22Rv1 (cell line): ENCODE data around the gene CARNS1.

ENCODE experiments used
- H3K27ac ChIP-seq: fragments of 450-650 bp; 2 replicates; pipeline ENCODE4 v1.5.1; 2017
- CTCF ChIP-seq: fragments of 450-650 bp; IDR thresholded peaks from 2 replicates; pipeline ENCODE4 v1.5.1; 2017; ENCODE audit warnings: mild to moderate bottlenecking
- ZFX ChIP-seq: fragments of 450-650 bp; IDR thresholded peaks from 2 replicates; pipeline ENCODE4 v1.6.1; 2017; ENCODE audit warnings: antibody characterized with exemption, borderline replicate concordance

The CARNS1 gene, protein sequence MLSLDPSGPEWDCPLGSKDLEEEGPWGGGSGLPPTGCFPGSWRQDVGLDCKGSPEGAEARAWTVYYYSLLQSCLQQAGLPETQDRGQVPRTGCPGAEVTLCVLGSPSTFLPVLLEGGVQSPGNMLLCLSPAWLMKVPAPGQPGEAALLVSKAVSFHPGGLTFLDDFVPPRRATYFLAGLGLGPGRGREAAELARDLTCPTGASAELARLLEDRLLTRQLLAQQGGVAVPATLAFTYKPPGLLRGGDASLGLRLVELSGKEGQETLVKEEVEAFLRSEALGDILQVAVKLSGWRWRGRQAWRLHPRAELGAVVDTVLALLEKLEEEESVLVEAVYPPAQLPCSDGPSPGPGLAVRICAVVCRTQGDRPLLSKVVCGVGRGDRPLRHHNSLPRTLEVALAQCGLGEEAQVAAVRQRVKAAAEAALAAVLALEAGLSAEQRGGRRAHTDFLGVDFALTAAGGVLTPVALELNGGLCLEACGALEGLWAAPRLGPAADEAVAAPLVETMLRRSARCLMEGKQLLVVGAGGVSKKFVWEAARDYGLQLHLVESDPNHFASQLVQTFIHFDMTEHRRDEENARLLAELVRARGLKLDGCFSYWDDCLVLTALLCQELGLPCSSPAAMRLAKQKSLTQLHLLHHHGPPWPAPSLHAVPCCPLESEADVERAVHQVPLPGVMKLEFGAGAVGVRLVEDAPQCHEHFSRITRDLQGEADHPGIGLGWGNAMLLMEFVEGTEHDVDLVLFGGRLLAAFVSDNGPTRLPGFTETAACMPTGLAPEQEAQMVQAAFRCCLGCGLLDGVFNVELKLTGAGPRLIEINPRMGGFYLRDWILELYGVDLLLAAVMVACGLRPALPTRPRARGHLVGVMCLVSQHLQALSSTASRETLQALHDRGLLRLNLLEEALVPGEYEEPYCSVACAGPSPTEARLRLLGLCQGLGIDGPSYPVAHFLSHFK

DNA sequence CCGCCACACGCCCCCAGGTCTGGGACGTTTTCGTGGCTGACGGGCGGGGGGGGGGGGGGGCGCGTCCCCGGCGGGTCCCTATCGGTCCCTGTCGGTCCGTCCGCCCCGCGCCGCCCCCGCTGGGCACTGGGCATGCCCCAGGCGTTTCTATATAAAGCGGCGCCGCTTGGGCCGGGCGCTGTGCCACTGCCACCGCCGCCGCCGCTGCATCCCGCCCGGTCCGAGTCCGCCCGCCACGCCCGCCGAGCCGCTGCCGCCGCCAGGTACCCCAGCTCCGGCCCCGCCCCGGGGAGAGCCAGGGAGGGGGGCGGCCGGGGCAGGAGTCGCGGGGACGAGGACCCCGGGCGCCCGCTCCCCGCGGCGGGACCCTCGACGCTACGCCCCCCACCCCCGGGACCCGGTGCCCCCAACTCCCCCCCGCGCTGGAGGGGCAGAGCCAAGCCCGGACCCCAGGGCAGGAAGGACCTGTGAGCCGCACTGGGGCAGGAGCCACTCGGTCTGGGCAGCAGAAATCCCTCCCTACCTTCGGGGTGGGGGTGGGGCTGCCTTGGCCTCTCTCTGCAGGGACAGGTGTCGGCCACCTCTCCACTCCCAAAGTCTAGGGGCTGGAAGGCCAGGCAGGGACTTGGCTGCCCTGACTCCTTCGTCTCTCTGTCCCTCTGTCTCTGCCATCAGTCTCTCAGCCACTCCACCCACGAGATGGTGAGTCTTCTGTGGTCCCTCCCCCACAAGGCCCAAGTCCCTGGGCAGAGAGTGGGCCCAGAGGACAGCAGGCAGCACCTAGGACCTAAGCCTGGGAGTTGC lies at the start of gene CARNS1:
Gene CARNS1, plus strand, starts transcription at position 178 of the 804 bp plus-strand sequence. Its CDS starts 522 bp downstream, at position 700.
- H3K27ac ChIP-seq: peak within 1 kb of the TSS; percentile 54
- TF ChIP-seq CTCF: no peak
- no peak for TF ChIP-seq ZFX

GRCh38 chr11:67365736-67366444 lies 49.6 kb upstream of the CARNS1 start:
- H3K27ac ChIP-seq: no peak overlapping the region
- TF ChIP-seq ZFX (no peak), CTCF (no peak)

DNA sequence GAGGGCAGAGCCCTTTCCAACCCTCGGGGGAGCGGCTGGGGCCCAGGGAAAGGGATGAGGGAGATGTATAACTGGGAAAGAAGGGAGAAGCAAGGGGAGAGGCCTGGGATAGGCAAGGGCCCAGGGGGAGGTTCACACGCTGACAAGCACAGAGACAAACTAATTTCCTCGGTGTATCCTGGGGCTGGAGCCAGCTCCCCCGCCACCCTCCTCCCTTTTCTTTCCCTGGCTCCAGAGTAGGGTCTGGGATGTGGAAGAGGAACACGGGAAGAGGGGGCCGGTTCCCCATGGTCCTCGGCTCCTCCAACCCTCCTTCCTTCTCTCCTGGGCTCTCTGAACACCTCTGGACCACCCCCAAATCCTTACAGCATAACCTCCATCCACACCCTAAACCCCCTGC lies 48.9 kb upstream of the CARNS1 start:
- no peak for TF ChIP-seq ZFX
- no peak for TF ChIP-seq CTCF
- no peak overlapping the region for H3K27ac ChIP-seq

DNA sequence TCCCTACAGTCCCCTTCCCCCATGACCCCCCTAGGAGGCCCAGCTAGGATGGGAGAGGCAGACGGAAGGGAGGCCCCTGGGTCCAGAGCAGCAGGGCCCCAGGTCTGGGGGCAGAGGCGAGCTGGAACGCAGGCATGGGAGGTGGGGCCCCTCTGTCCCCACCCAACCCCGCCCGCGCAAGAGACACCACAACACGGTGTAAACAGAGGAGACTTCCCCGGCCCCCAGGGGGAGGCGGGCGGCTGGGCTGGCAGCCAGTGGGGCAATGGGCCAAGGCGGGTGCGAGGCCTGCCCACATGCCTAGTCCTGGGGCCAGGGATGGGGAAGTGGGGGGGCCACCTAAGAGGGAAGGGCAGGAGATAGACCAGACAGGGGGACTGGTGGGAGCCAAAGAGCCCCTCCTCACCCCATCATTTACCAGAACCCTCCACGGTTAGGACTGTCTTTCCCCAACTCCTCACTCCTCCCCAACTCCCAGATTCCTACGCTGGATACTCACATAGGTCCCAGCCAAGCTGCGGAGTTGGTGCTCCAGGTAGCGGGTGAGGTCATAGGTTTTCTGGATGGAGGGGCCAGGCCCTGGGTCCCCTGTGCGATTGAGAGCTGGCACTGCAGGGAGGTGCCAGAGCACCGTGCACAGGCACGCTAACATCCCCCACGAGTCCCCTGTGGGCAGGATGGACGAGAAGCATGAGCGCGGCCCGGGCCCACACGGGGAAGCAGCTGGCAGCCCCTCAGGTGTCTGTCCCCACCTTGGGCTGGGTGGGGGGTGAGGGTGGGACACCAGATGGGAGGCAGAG lies 48.3 kb upstream of the CARNS1 start:
- TF ChIP-seq CTCF: no peak
- no peak overlapping the region for H3K27ac ChIP-seq

DNA sequence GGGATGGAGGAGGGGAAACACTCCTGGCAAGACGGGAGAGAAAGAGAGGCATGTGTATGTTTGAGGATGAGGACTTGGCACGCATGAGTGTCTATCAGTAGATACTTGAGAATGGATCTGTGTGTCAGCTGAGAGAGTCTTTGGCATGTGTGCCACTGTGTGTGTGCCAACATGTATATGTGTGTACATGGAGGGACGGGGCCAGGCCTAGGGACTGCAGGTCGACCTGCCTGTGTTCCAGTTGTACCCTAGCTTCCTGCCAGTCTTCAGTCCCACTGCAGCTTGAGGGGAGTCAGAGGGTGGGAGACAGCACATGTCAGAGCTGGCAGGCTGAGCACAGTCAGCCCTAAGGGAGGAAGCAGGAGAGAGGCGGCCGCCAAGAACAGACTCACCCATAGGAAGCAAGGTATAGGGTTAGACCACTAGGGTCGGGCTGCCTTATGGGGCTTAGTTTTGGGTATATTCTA lies 47.7 kb upstream of the CARNS1 start:
- H3K27ac ChIP-seq: no peak overlapping the region

More for the DNA sequence above, 47.7 kb upstream of the CARNS1 start:
- TF ChIP-seq CTCF: no peak
- TF ChIP-seq ZFX: no peak
